HFFc6 (cell line): ENCODE results near the gene SLC18B1. TPM values are rescaled to one million over a fixed set of nuclear protein-coding genes. Genes with fewer than 3 reads are reported as not detected.

Source experiments
- DNase-seq: peaks from one replicate; pipeline ENCODE4 v3.0.0-alpha.2; 2018
- H3K27ac Mint-ChIP-seq: 2 replicates; pipeline ENCODE4 v1.8.0; 2020; ENCODE audit warnings: mild to moderate bottlenecking, mixed read lengths
- H3K27me3 Mint-ChIP-seq: 2 replicates; pipeline ENCODE4 v1.8.0; 2021; ENCODE audit warnings: mild to moderate bottlenecking, moderate library complexity, mixed read lengths; ENCODE audit not compliant: insufficient read depth
- H3K36me3 Mint-ChIP-seq: 2 replicates; pipeline ENCODE4 v1.8.0; 2021; ENCODE audit warnings: low read depth, mixed read lengths
- H3K4me1 Mint-ChIP-seq: 2 replicates; pipeline ENCODE4 v1.8.0; 2020; ENCODE audit warnings: low read depth, mixed read lengths
- H3K4me3 Mint-ChIP-seq: 2 replicates; pipeline ENCODE4 v1.8.0; 2020; ENCODE audit warnings: mild to moderate bottlenecking, moderate library complexity, mixed read lengths
- H3K9me3 Mint-ChIP-seq: 2 replicates; pipeline ENCODE4 v1.8.0; 2020; ENCODE audit warnings: mild to moderate bottlenecking, mixed read lengths
- CTCF ChIP-seq: fragments of 200-600 bp; sonication (generic); IDR thresholded peaks from 2 replicates; pipeline ENCODE4 v1.5.0; 2021; ENCODE audit warnings: antibody characterized with exemption, mild to moderate bottlenecking
- total RNA-seq, 6 experiments: library from RNA; stranded (reverse); fragmentation: NEBNext Ultra II Directional; extraction: Animal tissue kit (Norgen Biotek cat#: 25700); gene quantifications; 2 replicates in 1 of 6; 3 replicates in 5 of 6; pipeline ENCODE4 v1.2.3, GENCODE V29; 2021

The SLC18B1 gene
- total RNA-seq, 6 experiments from 2014 or later = 2.9 to 4.1 (median 3.5) TPM

GRCh38 chr6:132811276-132811675 lies 12.8 kb upstream of the SLC18B1 start:
- Mint-ChIP-seq H3K36me3 (peaks cover 21% of the 10 kb centered on the region), H3K4me1 (peaks cover 27% of the 10 kb centered on the region), H3K4me3 (no peak overlapping the region), H3K27me3 (peaks cover 22% of the 10 kb centered on the region), H3K9me3 (peaks cover 10% of the 10 kb centered on the region; the same call in 1 of the 2 replicates), H3K27ac (no peak overlapping the region)
- DNase-seq = no peak
- TF ChIP-seq CTCF = no peak

- Mint-ChIP-seq H3K4me1 (no peaks in the 10 kb centered on the region), H3K9me3 (no peaks in the 10 kb centered on the region), H3K27me3 (peaks cover 14% of the 10 kb centered on the region), H3K4me3 (no peak overlapping the region), H3K27ac (no peak overlapping the region), H3K36me3 (0 out of 2 replicates have a peak, but pooled peaks cover 4% of the 10 kb centered on the region)
- no peak for TF ChIP-seq CTCF
- DNase-seq = no peak
Measured at GRCh38 chr6:132805548-132805947, 7.1 kb upstream of the SLC18B1 start.

- Mint-ChIP-seq H3K4me3 (no peak overlapping the region), H3K27ac (no peak overlapping the region), H3K27me3 (peaks cover 14% of the 10 kb centered on the region), H3K36me3 (0 out of 2 replicates have a peak, but pooled peaks cover 4% of the 10 kb centered on the region), H3K4me1 (no peaks in the 10 kb centered on the region), H3K9me3 (no peaks in the 10 kb centered on the region)
- DNase-seq = no peak
- TF ChIP-seq CTCF = no peak
Measured at GRCh38 chr6:132804251-132804650, 5.8 kb upstream of the SLC18B1 start.

GRCh38 chr6:132800656-132801055 lies 2.2 kb upstream of the SLC18B1 start:
- Mint-ChIP-seq H3K9me3 (no peaks in the 10 kb centered on the region), H3K4me3 (no peak overlapping the region), H3K27me3 (peaks cover 9% of the 10 kb centered on the region), H3K4me1 (peaks cover 7% of the 10 kb centered on the region; the same call in 1 of the 2 replicates), H3K27ac (no peak overlapping the region), H3K36me3 (0 out of 2 replicates have a peak, but pooled peaks cover 4% of the 10 kb centered on the region)
- no peak for TF ChIP-seq CTCF
- DNase-seq = no peak

- peak overlapping the region; percentile 70 for H3K27ac Mint-ChIP-seq
Measured at GRCh38 chr6:132798869-132799538, 567 bp upstream of the SLC18B1 start.

More at GRCh38 chr6:132798869-132799538, 567 bp upstream of the SLC18B1 start:
- DNase-seq = peak; percentile 49
- H3K27me3 Mint-ChIP-seq = no peaks in the 10 kb centered on the region; the same call in 1 of the 2 replicates
- H3K36me3 Mint-ChIP-seq = peaks cover 4% of the 10 kb centered on the region; the same call in 1 of the 2 replicates
- TF ChIP-seq CTCF = peak; percentile 88
- no peaks in the 10 kb centered on the region for H3K9me3 Mint-ChIP-seq
- no peak overlapping the region; the same call in 1 of the 2 replicates for H3K4me3 Mint-ChIP-seq
- H3K4me1 Mint-ChIP-seq = peaks cover 7% of the 10 kb centered on the region; the same call in 1 of the 2 replicates
